ENCODE measurements around the gene OR11H6.
"Not testable (repeated sequence)": the region's sequence is repeated elsewhere in the genome, so short reads cannot be mapped to it uniquely, and the experiment has no call there.

OR11H6 gene

GRCh38 chr14:20209595-20209994, 13.9 kb upstream of the OR11H6 start:
- no peak for DNase-seq (ENCODE audit: extremely low read depth, low read depth)
- TF ChIP-seq CTCF (IDR thresholded peaks at IDR 0.05; ENCODE audit: low read depth, low read length) = no peak

GRCh38 chr14:20212406-20212805, 11.1 kb upstream of the OR11H6 start:
- not testable (repeated sequence) for DNase-seq (ENCODE audit: extremely low read depth, low read depth)

GRCh38 chr14:20215196-20215595, 8.3 kb upstream of the OR11H6 start:
- DNase-seq (ENCODE audit: extremely low read depth, low read depth) = no peak
- no peak for TF ChIP-seq CTCF (IDR thresholded peaks at IDR 0.05; ENCODE audit: low read depth, low read length)

DNA sequence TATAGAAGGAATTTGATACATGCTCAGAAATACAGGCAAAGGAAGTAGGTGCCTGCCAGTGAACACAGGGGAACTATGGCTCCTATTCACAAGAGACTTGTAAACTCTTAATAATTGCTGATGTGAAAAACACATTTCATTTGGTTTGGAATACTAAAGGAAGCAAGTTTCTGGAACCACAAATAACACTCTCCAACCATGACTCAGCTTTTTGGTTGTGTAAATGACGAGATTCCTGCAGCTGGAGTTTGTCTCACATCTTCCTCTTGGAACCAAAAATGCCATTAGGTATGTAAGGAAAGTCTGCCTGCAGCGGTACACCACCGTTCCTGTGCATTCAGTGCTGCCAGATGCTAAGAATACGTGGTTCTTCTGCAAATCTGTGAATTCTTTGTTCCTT, 4.5 kb upstream of the OR11H6 start:
- no peak for DNase-seq (ENCODE audit: extremely low read depth, low read depth)
- TF ChIP-seq CTCF (IDR thresholded peaks at IDR 0.05; ENCODE audit: low read depth, low read length) = no peak

DNA sequence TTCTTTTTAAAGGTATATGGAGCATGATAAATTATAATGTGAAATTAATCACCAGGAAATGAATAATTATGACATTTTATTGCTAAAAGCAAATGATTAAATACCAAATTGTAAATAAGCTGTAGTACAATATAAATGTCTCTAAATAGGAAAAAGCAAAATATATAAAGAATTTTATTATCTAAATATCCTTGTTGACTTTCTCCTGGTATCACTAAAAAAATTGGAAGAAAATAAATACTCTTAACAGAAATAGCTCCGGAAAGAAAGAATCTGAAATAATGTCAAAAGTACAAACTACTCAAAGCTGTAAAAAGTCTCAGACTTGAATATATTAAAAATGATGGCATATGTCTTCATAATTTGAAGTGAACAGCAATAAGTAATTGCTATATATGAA, 5.2 kb downstream of the OR11H6 start, which contains the start of gene OR11H7:
OR11H7 (plus strand) TSS at position 301 of the 400 bp plus-strand sequence.
- no peak for TF ChIP-seq CTCF (IDR thresholded peaks at IDR 0.05; ENCODE audit: low read depth, low read length)
- no peak for DNase-seq (ENCODE audit: extremely low read depth, low read depth)

DNA sequence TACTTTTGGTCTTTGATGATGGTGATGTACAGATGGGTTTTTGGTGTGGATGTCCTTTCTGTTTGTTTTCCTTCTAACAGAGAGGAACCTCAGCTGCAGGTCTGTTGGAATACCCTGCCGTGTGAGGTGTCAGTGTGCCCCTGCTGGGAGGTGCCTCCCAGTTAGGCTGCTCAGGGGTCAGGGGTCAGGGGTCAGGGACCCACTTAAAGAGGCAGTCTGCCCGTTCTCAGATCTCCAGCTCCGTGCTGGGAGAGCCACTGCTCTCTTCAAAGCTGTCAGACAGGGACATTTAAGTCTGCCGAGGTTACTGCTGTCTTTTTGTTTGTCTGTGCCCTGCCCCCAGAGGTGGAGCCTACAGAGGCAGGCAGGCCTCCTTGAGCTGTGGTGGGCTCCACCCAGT, 11.9 kb downstream of the OR11H6 start:
- DNase-seq (ENCODE audit: extremely low read depth, low read depth) = not testable (repeated sequence)

- TF ChIP-seq CTCF (IDR thresholded peaks at IDR 0.05; ENCODE audit: low read depth, low read length) = no peak
- DNase-seq (ENCODE audit: extremely low read depth, low read depth) = no peak
These were observed 24.2 kb downstream of the OR11H6 start for GRCh38 chr14:20247646-20248246.

GRCh38 chr14:20262642-20263128, 39.2 kb downstream of the OR11H6 start:
- no peak for DNase-seq (ENCODE audit: extremely low read depth, low read depth)
- TF ChIP-seq CTCF (IDR thresholded peaks at IDR 0.05; ENCODE audit: low read depth, low read length) = no peak

DNA sequence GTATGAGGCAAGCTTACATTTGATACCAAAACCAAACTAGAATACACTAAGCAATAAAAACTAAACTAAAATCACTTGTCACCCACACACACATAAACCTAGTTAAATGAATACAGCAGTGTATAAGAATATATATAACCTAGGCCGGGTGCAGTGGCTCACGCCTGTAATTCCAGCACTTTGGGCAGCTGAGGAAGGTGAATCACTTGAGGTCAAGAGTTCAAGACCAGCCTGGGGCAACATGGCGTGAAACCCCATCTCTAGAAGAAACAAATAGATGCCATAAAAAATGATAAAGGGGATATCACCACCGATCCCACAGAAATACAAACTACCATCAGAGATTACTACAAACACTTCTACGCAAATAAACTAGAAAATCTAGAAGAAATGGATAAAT, 40.9 kb downstream of the OR11H6 start:
- DNase-seq (ENCODE audit: extremely low read depth, low read depth) = not testable (repeated sequence)
